HG03135 (cell line): Measurements from ENCODE around the gene KCNRG.
"Not testable (repeated sequence)": the region's sequence is repeated elsewhere in the genome, so short reads cannot be mapped to it uniquely, and the experiment has no call there.

ENCODE experiments used
- ATAC-seq: cut with Tn5 transposase; IDR thresholded peaks from one replicate; pipeline ENCODE4 v1.9.1; 2021; ENCODE audit warnings: mild to moderate bottlenecking, moderate library complexity; ENCODE audit not compliant: unreplicated experiment

The KCNRG gene

GRCh38 chr13:50011461-50011860, 3.8 kb upstream of the KCNRG start:
- ATAC-seq, result no peak

DNA sequence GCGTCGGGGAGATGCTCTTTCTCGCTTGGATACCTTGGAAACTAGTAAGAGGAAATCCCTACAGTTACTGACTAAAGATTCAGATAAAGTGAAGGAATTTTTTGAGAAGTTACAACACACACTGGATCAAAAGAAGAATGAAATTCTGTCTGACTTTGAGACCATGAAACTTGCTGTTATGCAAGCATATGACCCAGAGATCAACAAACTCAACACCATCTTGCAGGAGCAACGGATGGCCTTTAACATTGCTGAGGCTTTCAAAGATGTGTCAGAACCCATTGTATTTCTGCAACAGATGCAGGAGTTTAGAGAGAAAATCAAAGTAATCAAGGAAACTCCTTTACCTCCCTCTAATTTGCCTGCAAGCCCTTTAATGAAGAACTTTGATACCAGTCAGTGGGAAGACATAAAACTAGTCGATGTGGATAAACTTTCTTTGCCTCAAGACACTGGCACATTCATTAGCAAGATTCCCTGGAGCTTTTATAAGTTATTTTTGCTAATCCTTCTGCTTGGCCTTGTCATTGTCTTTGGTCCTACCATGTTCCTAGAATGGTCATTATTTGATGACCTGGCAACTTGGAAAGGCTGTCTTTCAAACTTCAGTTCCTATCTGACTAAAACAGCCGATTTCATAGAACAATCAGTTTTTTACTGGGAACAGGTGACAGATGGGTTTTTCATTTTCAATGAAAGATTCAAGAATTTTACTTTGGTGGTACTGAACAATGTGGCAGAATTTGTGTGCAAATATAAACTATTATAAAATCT, 2.7 kb upstream of the KCNRG start:
- ATAC-seq, result no peak

- no peak for ATAC-seq
These were observed 858 bp upstream of the KCNRG start for GRCh38 chr13:50014386-50014785.

DNA sequence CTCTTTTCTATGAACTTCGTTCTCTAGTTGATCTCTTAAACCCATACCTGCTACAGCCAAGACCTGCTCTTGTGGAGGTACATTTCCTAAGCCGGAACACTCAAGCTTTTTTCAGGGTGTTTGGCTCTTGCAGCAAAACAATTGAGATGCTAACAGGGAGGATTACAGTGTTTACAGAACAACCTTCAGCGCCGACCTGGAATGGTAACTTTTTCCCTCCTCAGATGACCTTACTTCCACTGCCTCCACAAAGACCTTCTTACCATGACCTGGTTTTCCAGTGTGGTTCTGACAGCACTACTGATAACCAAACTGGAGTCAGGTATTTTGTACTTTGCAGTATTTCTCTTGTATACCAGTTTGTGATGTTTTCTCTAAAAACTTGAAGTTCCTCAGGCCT, 506 bp downstream of the KCNRG start:
- ATAC-seq, result no peak

GRCh38 chr13:50016444-50016843, 1.2 kb downstream of the KCNRG start:
- ATAC-seq, result no peak

DNA sequence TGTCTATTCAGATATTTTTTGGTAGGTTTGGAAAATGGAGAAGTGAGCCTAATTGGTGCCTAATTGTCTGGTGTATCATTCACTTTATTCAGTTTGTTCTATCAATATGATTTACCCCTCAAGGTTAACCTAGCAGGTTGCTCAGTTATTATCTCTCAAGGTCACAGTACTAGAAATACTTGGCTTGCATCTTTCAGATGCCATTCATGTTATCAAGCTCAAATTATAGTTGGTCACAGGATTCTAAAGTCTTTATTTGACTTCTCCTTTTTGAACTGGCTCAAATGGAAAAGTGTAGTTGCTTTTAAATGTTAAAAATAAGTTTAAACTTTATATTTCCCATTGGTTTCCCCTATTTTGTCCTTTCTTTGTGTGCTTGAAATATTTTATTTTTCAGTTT, 2.6 kb downstream of the KCNRG start:
- no peak for ATAC-seq

- no peak for ATAC-seq
These were observed 10.2 kb downstream of the KCNRG start for GRCh38 chr13:50025436-50025835.

- ATAC-seq, result peak; percentile 99
These were observed 11.7 kb downstream of the KCNRG start for GRCh38 chr13:50026788-50027473.

DNA sequence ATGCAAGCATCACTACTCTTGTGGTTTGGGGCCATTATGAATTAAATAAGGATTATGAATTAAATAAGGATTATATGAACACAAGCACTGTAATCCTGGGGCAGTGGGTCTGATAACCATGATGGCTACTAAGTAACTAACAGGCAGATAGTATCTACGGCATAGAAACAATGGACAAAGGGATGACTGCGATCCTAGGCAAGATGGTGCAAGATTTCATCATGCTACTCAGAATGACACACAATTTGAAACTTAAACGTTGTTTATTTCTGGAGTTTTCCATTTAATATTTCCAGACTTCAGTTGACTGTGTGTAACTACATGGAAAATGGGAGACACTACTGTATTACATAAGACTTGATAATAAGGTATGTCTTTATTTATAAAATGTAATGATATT, 15.1 kb downstream of the KCNRG start:
- ATAC-seq, result no peak

GRCh38 chr13:50033725-50034124, 18.5 kb downstream of the KCNRG start:
- no peak for ATAC-seq

DNA sequence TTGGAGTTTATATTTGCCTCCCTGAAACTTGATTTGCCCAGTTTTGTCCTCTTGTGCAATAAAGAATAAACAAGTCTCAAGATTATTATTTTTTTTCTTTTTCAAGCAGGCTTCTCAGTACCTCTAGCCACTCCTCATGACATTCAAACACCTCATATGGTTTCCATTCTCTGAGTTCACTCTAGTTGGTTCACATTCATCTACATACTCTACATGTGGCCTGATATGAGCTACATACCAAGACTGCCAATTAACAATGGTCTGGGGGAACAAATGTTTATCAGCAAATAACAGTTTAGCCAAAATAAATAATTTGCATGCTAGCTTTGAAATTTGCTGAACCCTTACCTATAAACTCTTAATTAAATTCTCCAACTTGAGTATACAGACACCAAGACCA, 22.5 kb downstream of the KCNRG start:
- no peak for ATAC-seq

GRCh38 chr13:50038266-50038665, 23.0 kb downstream of the KCNRG start:
- no peak for ATAC-seq

- no peak for ATAC-seq
These were observed 37.2 kb downstream of the KCNRG start for GRCh38 chr13:50052478-50052877.

DNA sequence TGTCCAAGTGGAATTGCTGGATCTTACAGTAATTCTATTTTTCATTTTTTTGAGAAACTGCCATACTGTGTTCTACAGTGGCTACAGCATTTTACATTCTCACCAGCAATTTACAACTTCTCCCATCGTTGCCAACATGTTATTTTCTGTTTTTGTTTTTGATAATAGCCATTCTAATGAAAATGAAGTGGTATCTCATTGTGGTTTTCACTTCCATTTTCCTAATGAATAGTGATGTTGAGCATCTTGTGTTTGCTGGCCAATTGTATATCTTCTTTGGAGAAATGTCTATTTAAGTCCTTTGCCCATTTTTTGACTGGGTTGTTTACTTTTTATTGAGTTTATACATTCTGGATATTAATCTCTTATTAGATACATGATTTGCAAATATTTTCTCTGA, 38.6 kb downstream of the KCNRG start:
- ATAC-seq, result no peak

DNA sequence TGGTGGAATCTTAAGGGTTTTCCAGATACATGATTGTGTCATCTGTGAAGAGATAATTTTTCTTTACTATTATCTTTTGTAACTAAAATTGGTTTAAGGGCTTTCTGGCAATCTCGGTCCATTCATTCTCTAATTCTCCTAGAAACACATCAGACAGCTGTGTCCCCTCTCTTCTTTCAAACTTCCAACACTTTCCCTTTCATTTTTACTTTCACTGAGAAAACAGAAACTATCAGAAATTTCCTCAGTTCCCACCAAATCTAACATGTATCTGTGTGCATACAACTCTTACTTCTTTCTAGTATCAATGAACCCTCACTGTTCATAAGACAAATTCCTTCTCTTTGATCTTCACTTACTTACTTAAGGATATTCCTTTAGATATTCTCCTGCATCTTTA, 40.2 kb downstream of the KCNRG start:
- ATAC-seq, result no peak

- ATAC-seq, result no peak
These were observed 45.5 kb downstream of the KCNRG start for GRCh38 chr13:50060718-50061117.

GRCh38 chr13:50062336-50062735, 47.1 kb downstream of the KCNRG start:
- ATAC-seq, result not testable (repeated sequence)

DNA sequence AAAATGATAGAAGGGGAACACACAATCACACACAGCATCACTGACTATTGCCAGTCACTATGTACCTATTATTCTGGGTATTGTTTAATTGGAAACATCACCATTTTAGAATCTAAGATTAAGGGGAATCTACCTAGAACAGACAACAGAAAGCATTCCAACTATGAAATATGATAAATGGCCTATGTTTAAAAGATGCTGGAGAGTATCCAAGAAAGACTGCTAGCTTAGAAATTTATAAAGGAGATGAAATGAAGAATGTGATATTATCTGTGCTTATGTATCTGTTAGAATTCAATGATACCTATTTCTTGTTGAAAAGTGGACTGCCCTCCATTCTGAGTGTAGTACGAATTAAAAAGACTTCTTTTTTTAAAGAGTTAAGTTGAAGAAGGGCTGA, 50.5 kb downstream of the KCNRG start:
- no peak for ATAC-seq

- ATAC-seq, result no peak
These were observed 53.3 kb downstream of the KCNRG start for GRCh38 chr13:50068508-50068907.

- no peak for ATAC-seq
These were observed 54.0 kb downstream of the KCNRG start for GRCh38 chr13:50069261-50069660.

GRCh38 chr13:50070186-50070585, 54.9 kb downstream of the KCNRG start:
- ATAC-seq, result no peak
